PFSK-1 (cell line): ENCODE data around the gene PDE6A.

Source experiments
- FOXP2 ChIP-seq: optimal IDR thresholded peaks from 2 replicates; pipeline ENCODE3; 2011; ENCODE audit warnings: borderline replicate concordance, control low read depth, inconsistent platforms; ENCODE audit not compliant: insufficient read depth; ENCODE audit errors: extremely low read length, extremely low read depth
- POLR2AphosphoS5 ChIP-seq: IDR thresholded peaks from 2 replicates; pipeline ENCODE4 v1.6.1; 2012; ENCODE audit warnings: low read depth, mild to moderate bottlenecking, control low read depth, low read length, moderate library complexity
- REST ChIP-seq, 2 experiments: IDR thresholded peaks; 2 replicates each; pipeline versions ENCODE4 v1.6.1 to v1.8.0; 2011 to 2012; ENCODE audit warnings: low read depth in 2 of 2, low read length in 2 of 2, control low read depth in 1 of 2, inconsistent platforms in 1 of 2, mild to moderate bottlenecking in 1 of 2, moderate library complexity in 1 of 2; ENCODE audit not compliant: insufficient read depth in 1 of 2
- SIN3A ChIP-seq: IDR thresholded peaks from 2 replicates; pipeline ENCODE4 v1.6.1; 2012; ENCODE audit warnings: mild to moderate bottlenecking, low read length, moderate library complexity, borderline replicate concordance; ENCODE audit not compliant: insufficient read depth
- TAF1 ChIP-seq: IDR thresholded peaks from 2 replicates; pipeline ENCODE4 v1.6.1; 2012; ENCODE audit warnings: low read length, control low read depth, borderline replicate concordance; ENCODE audit not compliant: insufficient read depth

PDE6A gene

GRCh38 chr5:149828161-149829011 is 116.2 kb downstream of the PDE6A start:
- TF ChIP-seq SIN3A, result no peak
- no peak for TF ChIP-seq FOXP2
- no peak for TF ChIP-seq TAF1
- no peak for TF ChIP-seq REST (IDR thresholded peaks at IDR 0.05; ENCODE audit: insufficient read depth in 1 of 2, low read depth in 2 of 2, low read length in 2 of 2)
- TF ChIP-seq POLR2AphosphoS5, result no peak

DNA sequence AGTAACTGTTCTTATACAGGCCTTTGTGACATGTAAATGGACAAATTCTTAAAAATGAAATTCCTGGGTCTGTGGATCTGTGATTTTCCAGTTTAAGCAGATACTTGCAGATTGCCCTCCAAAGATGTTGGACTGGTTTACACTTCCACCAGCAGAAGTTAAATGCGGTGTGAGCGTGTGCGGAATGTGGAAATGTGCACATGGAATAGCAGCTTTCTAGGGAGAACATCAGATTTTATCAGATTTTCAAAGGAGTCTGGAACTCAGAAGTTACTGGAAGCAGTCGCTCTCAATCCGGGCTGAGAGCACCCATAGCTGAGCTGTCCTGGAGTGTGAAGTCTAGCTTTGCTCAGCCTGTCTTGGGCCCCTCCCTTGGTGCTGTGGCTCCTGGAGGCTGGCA is 117.0 kb downstream of the PDE6A start:
- no peak for TF ChIP-seq REST (IDR thresholded peaks at IDR 0.05; ENCODE audit: insufficient read depth in 1 of 2, low read depth in 2 of 2, low read length in 2 of 2)

DNA sequence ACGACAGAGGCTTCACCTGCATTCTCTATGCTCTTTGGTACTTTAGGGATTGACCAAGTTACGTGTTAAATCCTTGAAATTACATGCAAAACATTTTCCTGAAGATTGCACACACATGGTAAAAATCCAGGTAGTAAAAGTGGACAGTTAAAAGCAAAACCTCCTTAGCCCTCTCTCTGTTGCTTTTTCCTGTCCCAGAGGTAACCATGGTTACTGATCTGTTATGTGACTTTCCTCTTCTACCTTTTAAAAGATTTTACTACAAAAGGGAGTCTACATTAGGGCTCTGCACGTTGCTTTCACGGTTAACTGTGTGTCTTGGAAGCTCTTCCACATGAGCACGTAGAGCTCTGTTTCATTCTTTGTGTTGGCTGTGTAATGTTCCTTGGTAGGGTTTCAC is 117.5 kb downstream of the PDE6A start:
- TF ChIP-seq REST (IDR thresholded peaks at IDR 0.05; ENCODE audit: insufficient read depth in 1 of 2, low read depth in 2 of 2, low read length in 2 of 2) (no peak), POLR2AphosphoS5 (no peak), TAF1 (no peak)

DNA sequence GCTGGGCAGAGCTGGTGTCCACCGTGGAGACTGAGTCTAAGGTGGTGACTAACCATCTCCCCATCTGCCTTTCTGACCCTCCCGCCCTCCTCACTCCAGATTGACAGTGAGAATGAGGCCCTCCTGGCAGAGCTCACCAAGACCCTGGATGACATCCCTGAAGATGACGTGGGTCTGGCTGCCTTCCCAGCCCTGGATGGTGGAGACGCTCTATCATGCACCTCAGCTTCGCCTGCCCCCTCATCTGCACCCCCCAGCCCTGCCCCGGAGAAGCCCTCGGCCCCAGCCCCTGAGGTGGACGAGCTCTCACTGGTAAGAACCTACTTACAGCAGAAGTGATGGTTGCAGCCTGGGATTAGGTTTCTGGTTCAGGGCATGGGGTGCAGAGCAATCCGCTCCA is 118.0 kb downstream of the PDE6A start:
- TF ChIP-seq POLR2AphosphoS5 (no peak), REST (IDR thresholded peaks at IDR 0.05; ENCODE audit: insufficient read depth in 1 of 2, low read depth in 2 of 2, low read length in 2 of 2) (no peak), TAF1 (no peak), FOXP2 (no peak), SIN3A (no peak)

GRCh38 chr5:149824846-149825245 is 119.7 kb downstream of the PDE6A start:
- TF ChIP-seq REST (IDR thresholded peaks at IDR 0.05; ENCODE audit: insufficient read depth in 1 of 2, low read depth in 2 of 2, low read length in 2 of 2) (no peak), POLR2AphosphoS5 (no peak), TAF1 (no peak), SIN3A (no peak), FOXP2 (no peak)
